ENCODE data around the gene HECW1.
"Not testable (repeated sequence)": the region's sequence is repeated elsewhere in the genome, so short reads cannot be mapped to it uniquely, and the experiment has no call there.

The HECW1 gene

DNA sequence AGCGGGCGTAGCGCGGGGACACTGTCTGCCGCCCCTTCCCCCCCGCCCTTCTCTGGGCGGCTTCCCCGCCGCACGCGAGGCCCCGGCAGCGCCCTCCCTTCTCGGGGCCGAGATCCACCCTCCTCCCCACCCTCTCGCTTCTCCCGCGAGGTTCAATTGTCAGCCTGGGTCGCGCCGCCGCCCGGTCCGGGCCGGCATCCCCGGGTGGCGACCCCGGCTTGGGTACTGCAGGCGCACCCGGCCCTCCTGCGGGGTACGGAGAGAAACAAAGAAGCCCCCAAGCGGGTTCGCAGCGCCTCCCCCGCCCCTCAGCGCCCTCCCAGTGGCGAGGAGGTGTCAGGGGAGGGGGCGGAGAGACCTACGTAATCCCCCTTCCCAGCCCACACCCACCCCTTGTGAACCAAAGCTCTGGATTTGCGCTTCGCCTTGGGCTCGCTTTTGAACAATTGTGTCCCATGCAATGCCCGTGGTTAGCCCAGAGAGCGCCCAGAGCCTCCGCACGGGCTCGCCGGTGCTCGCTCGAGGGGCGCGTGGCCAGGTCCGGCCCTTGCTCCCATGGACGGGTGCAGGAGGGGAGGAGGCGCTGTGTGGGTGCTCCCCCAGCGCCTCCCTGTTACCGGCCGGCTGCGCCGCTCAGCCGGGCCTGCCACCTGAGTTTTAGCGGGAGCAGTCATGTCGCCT lies 634 bp downstream of the HECW1 start:
- no peak for DNase-seq

DNA sequence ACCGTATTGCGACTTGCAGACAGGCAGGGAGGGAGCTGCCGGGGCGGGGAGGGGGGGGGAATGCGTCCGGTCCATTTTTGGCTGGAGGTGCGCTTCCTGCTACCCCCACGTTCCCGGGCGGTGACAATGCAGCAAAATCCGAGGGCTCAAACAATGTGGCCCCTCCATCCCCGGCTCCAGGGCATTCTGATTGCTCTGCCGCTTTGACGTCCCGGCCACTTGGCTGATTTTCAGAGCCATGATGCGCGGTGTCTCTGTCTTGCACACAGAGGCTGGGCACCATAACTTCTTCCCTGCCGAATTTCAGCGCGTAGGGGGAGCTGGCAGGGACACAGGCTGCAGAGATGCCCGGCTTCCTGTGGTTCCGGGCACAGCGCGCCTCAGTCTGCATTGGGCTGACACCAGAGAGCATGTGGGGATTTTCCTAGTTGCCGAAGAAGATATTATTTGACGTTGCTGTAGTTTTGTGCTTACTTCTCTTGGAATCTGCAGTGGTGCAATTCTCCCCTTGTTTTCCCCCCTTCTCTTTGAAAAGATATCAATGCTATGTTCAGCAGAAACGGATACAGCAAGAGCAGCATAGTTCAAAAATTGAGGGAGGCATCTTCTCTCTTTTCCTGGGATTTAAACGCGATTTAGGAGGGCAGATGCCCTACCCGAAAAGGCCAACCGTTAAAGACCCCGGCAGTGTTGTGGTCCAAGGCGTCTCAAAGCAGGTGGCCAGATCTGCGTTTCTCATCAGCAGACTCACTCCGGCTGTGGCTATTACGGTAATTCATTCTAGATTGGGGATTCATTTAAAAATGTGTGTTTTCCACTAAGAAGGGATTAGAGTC lies 1.4 kb downstream of the HECW1 start:
- DNase-seq: no peak

DNA sequence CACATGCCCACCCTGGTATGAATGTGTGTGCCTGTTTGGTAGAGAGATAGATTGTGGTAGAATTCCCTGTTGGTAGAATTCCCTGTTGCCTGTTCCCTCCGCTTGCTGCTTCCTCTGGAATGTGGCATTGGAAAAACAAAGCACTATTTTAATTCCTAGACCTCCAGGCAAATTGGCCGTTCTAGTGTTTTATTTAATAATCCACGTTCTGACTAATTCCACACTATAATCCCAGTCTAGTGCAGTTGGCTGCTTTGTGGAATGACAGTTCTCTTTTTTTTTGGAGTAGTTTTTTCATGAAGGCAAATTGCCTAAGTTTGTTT lies 2.0 kb downstream of the HECW1 start:
- DNase-seq: no peak

DNA sequence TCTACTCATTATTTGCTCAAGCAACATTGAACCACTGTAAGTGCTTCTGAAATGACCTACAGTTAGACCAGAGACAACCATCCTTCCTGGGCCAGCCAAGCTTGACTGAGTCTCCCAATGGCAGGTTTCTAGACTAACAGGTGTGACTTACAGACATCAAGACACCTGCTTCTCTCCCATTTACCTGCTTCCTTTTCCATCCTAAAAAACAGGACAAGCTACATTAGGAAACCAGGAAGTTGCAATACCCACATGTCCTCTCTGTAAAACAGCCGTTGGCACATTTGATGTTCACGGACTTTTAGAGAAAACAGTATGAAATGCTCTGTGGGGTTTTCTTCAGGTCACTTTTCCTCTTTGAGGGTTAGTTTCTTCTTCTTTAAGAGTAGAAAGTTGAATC lies 4.0 kb downstream of the HECW1 start:
- no peak for DNase-seq

DNA sequence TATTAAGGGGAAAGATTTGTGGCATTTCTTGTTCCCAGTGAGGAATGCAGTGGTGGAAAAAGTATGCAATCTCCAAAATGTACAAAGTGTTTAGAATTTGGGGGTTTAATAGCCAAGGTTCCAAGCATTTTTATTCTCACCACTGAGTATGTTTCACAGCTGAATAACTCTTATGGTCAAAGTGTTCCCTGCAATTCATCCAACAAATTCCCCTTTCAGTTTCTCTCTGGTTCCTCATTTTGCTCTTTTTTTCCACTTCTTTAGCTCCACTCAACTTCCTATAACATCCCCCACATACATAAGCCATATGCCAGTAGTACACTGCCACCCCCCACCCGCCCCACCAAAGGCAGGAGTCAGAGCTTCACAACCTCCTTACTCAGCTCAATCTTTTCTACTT lies 4.6 kb downstream of the HECW1 start:
- DNase-seq: no peak

DNA sequence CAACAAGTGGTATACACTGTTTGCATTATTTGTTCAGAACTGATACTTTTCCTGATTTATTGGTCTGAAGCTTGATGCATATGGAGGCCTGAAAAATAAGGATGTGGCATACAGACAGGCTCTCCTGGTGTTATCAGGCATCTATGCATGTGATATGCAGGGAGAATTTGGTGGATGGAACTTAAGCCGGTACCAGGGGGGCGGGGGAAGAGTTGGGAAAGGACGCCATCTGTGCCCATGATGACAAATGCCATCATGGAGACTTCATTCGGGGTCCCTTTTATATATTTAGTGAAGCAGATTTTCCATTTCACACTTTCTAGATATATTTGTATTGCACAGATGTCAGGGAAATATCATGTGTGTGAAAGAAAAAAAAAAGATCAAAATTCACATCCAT lies 5.4 kb downstream of the HECW1 start:
- no peak for DNase-seq

DNA sequence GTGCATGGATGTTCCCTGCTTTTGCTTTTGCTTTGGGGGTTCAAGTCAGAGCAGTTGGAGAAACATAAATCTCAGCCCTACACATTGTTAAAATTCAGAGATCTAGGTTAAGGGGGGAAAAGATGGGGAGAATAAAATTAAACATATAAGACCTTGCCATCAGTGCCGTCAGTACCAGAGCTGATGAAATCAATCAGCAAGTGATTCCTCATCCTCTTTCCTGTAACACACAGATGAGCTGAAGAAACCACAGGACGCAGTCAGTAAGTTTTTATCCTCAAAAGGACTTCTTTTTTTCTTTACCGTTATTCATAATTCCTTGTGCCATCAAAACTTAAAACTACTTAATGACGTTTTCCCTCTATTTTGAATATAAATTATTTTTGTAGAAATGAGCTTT lies 5.9 kb downstream of the HECW1 start:
- DNase-seq: no peak

DNA sequence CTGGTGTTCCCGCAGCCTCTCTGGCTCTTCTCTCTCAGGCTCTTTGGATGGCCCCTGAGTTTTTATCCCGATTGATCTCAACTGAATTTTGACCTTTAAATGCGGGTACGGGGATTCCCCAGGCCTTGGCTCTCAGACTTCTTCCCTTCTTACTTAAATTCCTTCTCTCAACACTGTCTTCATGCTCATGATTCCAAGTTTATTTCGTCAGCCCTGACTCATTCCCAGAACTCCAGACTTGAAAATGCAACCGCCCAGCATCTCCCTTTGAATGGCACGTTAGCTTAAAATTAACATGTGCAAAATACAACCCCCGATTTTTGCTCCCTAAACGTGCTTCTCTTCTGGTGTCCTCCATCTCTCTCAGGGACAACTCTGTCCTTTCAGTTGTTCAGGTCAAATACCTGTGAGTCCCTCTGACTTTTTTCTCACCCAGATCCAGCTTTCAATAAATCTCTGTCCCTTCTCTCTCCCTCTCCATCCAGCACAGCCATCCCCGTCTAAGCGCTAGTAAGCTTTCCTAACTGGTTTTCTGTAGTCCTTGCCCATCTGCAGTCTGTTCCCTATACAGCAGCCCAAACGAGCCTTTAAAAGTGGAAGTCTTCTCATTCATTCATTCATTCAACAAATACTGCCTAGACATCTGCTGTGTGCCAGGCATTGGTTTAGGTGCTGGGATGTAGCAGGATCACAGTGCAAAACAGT lies 7.1 kb downstream of the HECW1 start:
- no peak for DNase-seq

DNA sequence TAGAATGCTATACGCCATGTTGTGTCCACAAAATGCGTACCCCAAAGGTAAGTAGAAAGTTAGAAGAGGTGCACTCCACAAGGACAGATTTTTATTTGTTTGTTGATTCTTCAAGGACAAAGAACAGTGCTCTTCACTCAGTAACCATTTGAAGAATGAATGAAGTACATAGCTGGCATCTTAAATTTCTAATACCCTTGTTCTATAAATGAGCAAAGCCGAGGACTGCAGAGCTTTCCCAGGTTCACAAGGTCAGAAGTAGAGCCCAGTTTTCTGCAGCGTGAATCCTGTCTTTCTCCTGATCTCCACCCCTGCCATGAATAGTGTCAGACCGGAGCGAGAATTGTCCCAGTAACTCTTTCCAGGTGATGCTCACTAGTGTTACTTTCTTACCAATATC lies 9.5 kb downstream of the HECW1 start:
- DNase-seq: no peak

DNA sequence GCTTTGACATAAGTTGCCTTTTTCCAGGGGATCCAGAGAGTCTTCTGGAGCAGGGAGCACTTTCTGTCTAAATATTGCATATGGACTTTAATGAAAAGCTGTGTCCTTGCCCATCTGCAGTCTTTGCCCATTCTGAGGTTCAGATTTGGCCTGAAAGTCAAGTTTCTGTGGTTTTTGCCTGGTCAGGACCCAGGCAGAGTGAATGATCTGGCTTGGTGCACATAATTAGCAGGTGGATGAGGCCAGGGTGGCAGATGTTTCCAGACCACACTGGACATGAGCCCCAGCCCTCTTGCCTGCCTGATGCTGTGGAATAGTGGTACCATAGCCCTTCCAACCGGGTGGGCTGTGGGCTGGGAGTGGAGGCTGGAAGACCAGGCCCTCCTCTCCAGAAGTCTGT lies 11.0 kb downstream of the HECW1 start:
- DNase-seq: no peak

DNA sequence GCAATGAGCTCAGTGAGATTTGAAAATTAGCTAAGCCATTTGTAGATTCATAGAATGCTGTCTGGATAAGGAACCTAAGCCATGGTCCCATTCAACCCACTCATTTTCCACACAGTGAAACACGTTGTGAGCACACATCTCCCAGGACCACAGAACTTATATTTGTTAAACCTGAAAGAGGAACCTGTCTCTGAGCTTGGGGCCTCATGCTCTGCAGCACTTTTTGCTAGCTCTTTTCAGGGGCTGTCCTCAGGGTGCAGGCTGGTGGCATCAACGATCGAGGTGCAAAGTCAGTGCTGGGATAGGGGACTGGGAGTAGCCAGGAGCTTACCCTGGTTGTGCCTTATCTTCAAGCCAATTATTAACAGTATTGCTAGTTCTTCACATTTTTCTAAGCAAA lies 11.9 kb downstream of the HECW1 start:
- no peak for DNase-seq

DNA sequence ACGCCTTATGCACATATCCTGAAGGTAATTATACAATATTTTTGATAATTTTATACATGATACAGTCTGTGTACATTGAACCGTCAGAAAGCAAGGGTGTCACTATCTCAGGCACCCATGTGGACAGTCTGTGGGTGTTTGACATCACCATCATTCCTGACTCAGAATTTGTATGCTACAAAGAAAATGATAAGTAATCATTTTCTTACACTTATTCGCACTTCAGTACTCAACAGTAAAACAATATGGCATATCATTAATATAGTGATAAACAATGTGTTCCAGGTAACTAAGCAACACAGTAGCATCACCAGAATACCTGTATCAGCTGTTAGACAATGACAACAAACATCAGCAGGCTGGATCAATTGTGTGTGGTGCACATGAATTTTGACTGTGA lies 17.9 kb downstream of the HECW1 start:
- DNase-seq: no peak

DNA sequence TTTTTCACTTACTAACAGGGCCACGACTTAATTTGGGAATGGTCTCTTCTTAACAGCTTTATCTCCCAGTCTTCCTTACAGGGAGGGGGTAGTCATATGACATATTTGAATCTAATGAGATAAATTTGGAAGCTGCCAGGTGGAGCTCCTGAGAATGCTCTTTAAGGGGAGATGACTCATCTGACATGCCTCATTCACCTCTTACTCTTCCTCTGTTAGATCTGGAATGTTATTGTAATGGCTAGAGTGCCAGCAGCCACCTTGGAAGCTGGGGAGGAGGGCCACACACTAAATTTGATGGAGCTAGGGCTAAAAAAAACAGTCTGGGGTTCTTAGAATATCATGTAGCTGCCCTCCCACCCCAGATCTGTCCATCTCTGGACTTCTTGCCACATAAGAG lies 22.7 kb downstream of the HECW1 start:
- DNase-seq: no peak

DNA sequence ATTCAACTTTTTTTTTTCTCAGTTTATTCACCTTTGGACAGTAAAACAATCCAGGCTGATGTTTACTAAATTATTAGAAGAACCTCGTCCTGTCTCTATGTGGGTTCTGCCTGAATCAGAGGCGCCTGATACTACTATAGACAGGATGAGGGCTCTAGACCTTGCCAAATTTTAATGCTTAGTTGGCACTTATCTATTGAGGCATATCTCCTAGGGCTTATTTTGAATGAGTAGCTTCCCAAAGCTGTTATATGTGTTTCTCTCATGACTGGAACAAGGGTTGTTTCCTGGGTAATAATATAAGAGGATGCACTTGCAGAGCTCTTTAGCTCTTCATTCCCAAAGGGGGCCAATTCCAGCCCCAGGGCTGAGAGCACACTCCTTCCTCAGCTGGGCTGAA lies 23.6 kb downstream of the HECW1 start:
- DNase-seq: no peak

DNA sequence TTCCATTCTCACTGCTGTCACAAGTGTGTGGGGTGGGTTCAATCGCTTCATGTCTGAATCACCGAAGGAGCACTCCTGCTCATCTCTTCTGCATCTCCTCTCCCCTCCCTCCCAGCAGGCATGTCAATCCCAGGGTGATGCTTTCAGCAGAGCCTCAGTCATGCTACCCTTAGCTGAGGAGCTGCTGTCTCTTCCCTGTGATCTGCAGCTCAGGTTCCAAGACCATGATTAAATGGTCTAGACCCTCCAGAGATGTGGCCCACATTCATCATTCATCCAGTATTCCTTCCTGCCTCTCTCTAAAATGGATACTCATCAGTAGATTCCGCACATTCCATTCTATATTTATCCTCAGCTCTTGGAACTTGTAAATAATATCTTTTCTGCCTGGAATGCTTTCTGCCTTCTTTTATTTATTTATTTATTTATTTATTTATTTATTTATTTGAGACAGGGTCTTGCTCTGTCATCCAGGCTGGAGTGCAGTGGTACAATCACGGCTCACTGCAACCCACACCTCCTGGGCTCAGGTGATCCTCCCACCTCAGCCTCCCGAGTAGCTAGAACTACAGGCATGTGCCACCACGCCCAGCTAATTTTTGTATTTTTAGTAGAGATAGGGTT lies 24.8 kb downstream of the HECW1 start:
- not testable (repeated sequence) for DNase-seq

DNA sequence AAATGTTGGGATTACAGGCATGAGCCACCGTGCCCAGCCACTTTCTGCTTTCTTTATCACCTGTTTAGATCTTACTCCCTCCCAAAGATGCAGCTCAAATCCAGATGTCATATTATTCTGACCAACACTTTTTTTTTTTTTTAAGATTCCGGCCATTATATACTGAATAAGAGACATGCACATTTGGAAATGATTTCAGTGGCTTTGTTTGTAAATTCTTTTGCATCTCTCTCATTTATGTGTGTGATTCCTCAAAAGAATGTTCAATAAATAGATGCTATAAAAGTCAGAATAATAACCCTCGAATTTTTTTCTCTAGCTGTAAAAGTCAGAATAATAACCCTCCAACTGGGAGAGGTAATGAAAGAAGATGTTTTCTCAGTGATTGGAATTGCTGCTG lies 25.4 kb downstream of the HECW1 start:
- no peak for DNase-seq

DNA sequence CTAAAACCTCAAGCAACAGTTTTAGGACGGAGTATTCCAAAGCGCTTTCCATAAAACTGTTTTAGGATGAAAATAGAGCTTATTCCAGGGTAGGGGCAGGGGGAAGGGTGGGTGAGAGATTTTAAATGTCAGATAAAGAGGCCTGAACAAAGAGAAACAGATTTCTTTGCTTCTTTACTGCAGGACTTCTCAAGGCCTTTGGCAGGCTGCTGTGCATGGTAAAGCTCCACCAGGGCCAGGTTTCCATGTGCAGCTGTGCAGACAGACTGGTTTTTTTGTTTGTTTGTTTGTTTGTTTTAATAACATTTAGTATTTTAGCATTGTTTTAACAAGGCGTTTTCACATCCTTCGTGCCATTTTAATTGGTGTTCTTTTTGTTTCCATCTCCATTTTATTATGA lies 26.3 kb downstream of the HECW1 start:
- no peak for DNase-seq

DNA sequence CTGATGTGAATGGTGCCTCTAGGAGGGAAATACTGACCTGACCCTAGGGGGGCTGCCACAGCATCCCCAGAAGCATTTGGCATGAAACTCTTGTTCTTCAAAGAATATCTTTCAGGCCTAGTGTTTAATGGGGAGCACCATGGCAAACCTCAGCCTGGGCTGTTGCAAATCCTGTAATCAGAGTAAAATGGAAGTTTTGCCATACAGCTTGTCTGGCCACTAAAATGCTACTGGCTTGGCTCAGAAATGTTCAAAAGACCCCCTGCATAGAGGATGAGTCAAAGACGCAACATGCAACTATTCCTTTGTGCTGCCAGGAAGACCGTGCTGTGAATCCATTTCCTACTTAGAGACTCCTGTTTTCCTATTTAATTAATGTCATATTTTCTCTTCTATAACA lies 26.7 kb downstream of the HECW1 start:
- DNase-seq: no peak

DNA sequence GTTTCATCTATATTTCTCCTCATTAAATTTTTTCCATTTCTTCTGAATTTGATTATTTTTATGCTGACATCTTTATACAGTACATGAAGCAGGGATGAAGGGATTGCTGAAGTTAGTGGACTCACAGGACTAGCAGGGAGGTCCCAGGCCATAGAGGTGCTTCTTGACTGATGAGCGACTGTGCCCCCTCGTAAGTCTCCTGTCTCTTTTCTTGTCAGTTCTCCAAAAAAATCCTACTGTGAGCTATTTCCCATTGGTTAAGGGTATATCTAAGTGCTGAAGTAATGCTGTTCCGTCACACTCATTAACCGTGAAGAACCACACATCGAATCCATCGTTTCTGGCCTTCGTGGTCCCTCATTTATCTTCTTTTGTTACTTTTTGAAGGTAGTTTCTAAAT lies 27.7 kb downstream of the HECW1 start:
- DNase-seq: no peak

DNA sequence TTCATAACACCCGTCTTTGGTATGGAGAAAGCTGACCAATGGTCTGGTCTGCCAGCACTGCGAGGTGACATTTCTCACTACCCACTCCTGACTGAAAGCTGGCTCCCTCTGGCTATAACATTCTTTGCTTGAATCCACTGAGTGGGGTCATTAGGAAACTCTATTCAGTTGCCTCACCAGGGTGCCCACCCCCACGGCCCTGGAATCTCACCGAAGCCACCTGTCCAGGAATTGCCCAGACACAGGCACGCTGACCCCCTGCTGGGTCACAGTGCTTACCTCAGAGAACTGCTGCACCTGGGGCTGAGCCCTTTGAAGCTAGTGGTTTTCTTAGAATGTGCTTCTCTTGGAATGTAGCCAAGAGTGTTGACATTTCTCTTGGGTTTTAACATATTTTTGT lies 28.6 kb downstream of the HECW1 start:
- DNase-seq: no peak

DNA sequence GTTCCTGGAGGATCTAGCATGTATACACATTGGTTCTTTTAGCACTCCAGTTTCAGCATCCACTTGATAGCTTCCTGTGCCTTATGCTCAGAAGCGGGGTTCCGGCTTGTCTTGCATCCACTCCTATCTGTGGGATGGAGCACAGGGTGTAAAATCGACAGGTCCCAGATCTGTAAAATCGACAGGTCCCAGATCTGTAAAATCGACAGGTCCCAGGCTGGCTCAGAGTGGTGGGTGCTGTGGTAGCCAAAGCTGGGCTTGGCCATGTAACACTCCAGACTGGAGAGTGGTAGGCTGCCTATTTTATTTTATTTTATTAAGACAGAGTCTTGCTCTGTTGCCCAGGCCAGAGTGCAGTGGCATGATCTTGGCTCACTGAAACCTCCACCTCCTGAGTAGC lies 30.3 kb downstream of the HECW1 start:
- DNase-seq: no peak

DNA sequence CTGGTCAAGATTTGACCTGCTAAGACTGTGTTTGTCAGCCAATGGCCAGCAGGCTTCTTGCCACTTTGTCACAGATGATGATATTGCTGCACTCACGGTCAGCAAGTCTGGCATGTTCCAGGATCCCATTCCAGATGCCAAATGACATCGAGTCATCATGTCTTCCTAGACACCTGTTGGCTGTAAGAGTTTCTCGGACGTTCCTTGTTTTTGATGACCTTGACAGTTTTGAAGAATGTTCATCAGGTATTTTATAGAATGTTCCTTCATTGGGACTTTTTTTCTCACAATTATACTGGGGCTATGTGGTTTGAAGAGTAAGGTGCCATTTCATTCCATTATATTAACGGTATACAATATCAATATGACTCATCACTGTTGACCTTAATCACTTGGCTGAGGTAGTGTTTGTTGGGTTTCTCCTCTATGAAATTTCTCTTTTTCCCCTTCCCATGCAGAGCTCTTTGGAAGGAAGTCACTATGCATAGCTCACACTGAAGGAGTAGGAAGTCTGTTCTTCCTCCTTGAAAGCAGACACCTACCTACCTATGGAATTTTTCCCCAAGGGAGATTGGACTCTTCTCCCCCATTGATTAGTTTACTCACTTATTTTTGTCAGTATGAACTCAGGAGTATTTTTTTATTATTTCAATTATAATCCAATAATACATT lies 31.6 kb downstream of the HECW1 start:
- DNase-seq: no peak

DNA sequence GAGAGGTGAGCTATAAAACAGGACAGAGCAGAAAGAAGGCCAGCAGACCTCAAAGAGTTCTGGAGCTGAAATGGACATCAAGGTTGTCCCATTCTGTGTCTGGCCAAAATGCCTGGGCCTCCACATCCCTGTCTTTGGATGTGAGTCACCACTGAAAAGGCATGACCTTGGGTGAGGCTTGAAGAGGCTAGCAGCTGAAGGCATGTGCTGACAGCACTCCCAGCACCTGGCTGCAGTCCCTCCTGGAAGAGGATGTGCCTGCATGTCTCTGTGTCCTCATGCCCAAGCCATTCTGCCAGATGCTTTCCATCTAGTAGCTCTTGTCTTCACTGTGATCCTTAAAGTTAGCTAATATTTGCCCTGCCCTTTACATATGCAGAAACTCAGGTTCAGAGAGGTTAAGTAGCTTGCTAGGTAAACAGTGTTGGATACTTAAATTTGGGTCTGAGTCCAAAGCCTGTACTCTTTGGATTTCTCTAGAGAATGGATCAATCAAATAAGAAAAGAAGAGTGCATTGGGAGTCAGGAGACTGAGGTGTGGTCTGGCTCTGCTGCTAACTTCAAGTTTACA lies 35.8 kb downstream of the HECW1 start:
- no peak for DNase-seq

All from NCI-H510A treated with DMSO at 0.1 percent for 48 hours (cell line).